CD14-positive monocyte (primary cell): ENCODE data around the gene FAM110A. TPM values are rescaled to one million over a fixed set of nuclear protein-coding genes. Genes with fewer than 3 reads are reported as not detected.

ENCODE experiments used
- DNase-seq, 3 donors: peaks; one replicate each; pipeline ENCODE4 v3.0.0-alpha.2; 2011 to 2022
- H2AFZ ChIP-seq: 2 replicates; pipeline ENCODE4 v1.6.0; 2012; ENCODE audit warnings: mild to moderate bottlenecking, low read depth, low read length, inconsistent platforms; ENCODE audit not compliant: insufficient read depth, poor library complexity, severe bottlenecking
- H3K27ac ChIP-seq, 2 donors: 1 replicate in 1 of 2; 2 replicates in 1 of 2; pipeline ENCODE4 v1.5.1; 2012 to 2013; ENCODE audit warnings: low read length in 2 of 2, control low read depth in 1 of 2, inconsistent platforms in 1 of 2, low read depth in 1 of 2, mild to moderate bottlenecking in 1 of 2
- H3K27me3 ChIP-seq, 2 donors: one replicate each; pipeline versions ENCODE4 v1.6.0 to v1.6.1; 2011 to 2013; ENCODE audit warnings: low read length in 2 of 2; ENCODE audit not compliant: control insufficient read depth in 2 of 2, insufficient read depth in 2 of 2
- H3K36me3 ChIP-seq, 2 donors: replicated peaks in 1 of 2; 1 replicate in 1 of 2; 2 replicates in 1 of 2; pipeline versions ENCODE4 v1.5.1 to v1.6.1; 2012 to 2013; ENCODE audit warnings: low read length in 2 of 2, control low read depth in 1 of 2, inconsistent platforms in 1 of 2, mild to moderate bottlenecking in 1 of 2; ENCODE audit not compliant: insufficient read depth in 2 of 2, control insufficient read depth in 1 of 2
- H3K4me1 ChIP-seq, 2 donors: 1 replicate in 1 of 2; 2 replicates in 1 of 2; pipeline versions ENCODE4 v1.5.1 to v1.6.1; 2012 to 2013; ENCODE audit warnings: low read length in 2 of 2, control low read depth in 1 of 2, inconsistent platforms in 1 of 2, mild to moderate bottlenecking in 1 of 2, moderate library complexity in 1 of 2; ENCODE audit not compliant: insufficient read depth in 2 of 2, control insufficient read depth in 1 of 2
- H3K4me2 ChIP-seq: replicated peaks from 2 replicates; pipeline ENCODE3; 2012; ENCODE audit warnings: low read length, moderate library complexity, mild to moderate bottlenecking; ENCODE audit not compliant: poor library complexity, severe bottlenecking; ENCODE audit errors: extremely low read depth
- H3K4me3 ChIP-seq, 3 experiments: fragments of 200-600 bp in 1 of 3; sonication (generic) in 1 of 3; replicated peaks in 1 of 3; 1 replicate in 2 of 3; 2 replicates in 1 of 3; pipeline ENCODE4 v1.5.1; 2011 to 2013; ENCODE audit warnings: low read length in 3 of 3, mild to moderate bottlenecking in 3 of 3, control low read depth in 2 of 3, low read depth in 2 of 3, inconsistent platforms in 1 of 3, moderate library complexity in 1 of 3
- H3K79me2 ChIP-seq: 2 replicates; pipeline ENCODE4 v1.6.0; 2012; ENCODE audit warnings: mild to moderate bottlenecking, control low read depth, inconsistent platforms, low read length, moderate library complexity; ENCODE audit not compliant: insufficient read depth
- H3K9ac ChIP-seq: 2 replicates; pipeline ENCODE4 v1.6.0; 2017; ENCODE audit warnings: low read length, mild to moderate bottlenecking; ENCODE audit not compliant: insufficient read depth, poor library complexity, severe bottlenecking
- H3K9me3 ChIP-seq, 2 donors: replicated peaks in 1 of 2; 1 replicate in 1 of 2; 2 replicates in 1 of 2; pipeline versions ENCODE4 v1.5.1 to v1.6.1; 2012 to 2013; ENCODE audit warnings: low read length in 2 of 2, control low read depth in 1 of 2; ENCODE audit not compliant: control insufficient read depth in 1 of 2, insufficient read depth in 1 of 2
- H4K20me1 ChIP-seq: 2 replicates; pipeline ENCODE4 v1.6.0; 2012; ENCODE audit warnings: mild to moderate bottlenecking, low read length, control low read depth, moderate library complexity; ENCODE audit not compliant: insufficient read depth
- H3K27ac Mint-ChIP-seq, 7 donors: one replicate each; pipeline ENCODE4 v1.8.0; 2020; ENCODE audit warnings: mild to moderate bottlenecking in 7 of 7, mixed read lengths in 7 of 7, moderate library complexity in 6 of 7, inconsistent platforms in 2 of 7
- H3K27me3 Mint-ChIP-seq, 3 donors: one replicate each; pipeline ENCODE4 v1.8.0; 2021 to 2022; ENCODE audit warnings: low read depth in 3 of 3, mild to moderate bottlenecking in 3 of 3, mixed read lengths in 3 of 3, moderate library complexity in 3 of 3, inconsistent platforms in 1 of 3
- H3K36me3 Mint-ChIP-seq, 2 donors: one replicate each; pipeline ENCODE4 v1.8.0; 2020; ENCODE audit warnings: mixed read lengths in 2 of 2, inconsistent platforms in 1 of 2, mild to moderate bottlenecking in 1 of 2
- H3K4me1 Mint-ChIP-seq: one replicate; pipeline ENCODE4 v1.8.0; 2020; ENCODE audit warnings: mild to moderate bottlenecking, mixed read lengths
- H3K4me3 Mint-ChIP-seq, 2 donors: one replicate each; pipeline ENCODE4 v1.8.0; 2020; ENCODE audit warnings: mild to moderate bottlenecking in 2 of 2, mixed read lengths in 2 of 2, moderate library complexity in 1 of 2
- H3K9me3 Mint-ChIP-seq, 7 donors: one replicate each; pipeline ENCODE4 v1.8.0; 2020 to 2022; ENCODE audit warnings: mixed read lengths in 7 of 7, mild to moderate bottlenecking in 6 of 7, moderate library complexity in 6 of 7, inconsistent platforms in 2 of 7
- WGBS: methylation state at CpG from one replicate; pipeline ENCODE4 v1.1.5; 2013; ENCODE audit warnings: missing lambda C conversion rate; ENCODE audit not compliant: insufficient coverage; 5-methylcytosine and 5-hydroxymethylcytosine counted together
- intact Hi-C, 2 donors: fragments of 100-400 bp; cut with micrococcal nuclease; formaldehyde crosslinking; loops; one replicate each; pipeline versions ENCODE4 v1.15.0 to v1.15.1; 2023
- polyA plus RNA-seq, 3 donors: library from polyadenylated mRNA; depleted of rRNA in 1 of 3; unstranded in 2 of 3; stranded (reverse) in 1 of 3; fragments of 300-500 nt in 2 of 3; fragments of >200 nt in 1 of 3; fragmentation: Illumina TruSeq in 2 of 3; gene quantifications; 1 replicate in 2 of 3; 2 replicates in 1 of 3; pipeline ENCODE4 v1.2.3, GENCODE V29; 2012 to 2021
- TF ChIP-seq, protein P1 (sequence below): fragments of 200-600 bp; IDR thresholded peaks from one replicate; pipeline ENCODE4 v1.8.0; 2022; ENCODE audit warnings: antibody characterized with exemption, mild to moderate bottlenecking

Gene FAM110A
- polyA plus RNA-seq, 3 donors, result 13.8 to 43.2 (median 27.8) TPM

DNA sequence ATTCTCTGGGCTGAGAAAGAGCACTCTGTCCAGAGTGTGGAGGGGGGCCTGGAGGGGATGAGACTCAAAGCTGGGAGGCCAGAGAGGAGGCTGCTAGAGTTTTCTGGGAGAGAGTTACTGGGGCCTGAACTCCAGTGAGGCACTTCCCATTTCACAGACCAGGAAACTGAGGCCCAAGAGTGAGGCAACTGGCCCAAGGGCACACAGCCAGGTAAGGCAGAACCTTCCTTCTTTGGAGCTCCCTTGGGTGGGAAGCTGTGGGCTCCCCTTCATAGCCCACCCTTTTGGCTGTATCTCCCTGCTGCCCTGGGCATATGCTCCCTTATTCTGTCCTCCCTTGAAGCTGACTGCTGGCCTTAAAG is 48.2 kb downstream of the FAM110A start:
- Histone ChIP-seq H3K4me3 (peak overlapping the region in 1 of 3 experiments; percentile 33), H3K4me1 (peaks cover 27 to 35% of the 10 kb centered on the region in 2 donors), H3K27me3 (peaks cover 0 to 32% of the 10 kb centered on the region in 2 donors), H3K36me3 (no peaks in the 10 kb centered on the region), H3K9ac (no peak overlapping the region), H3K79me2 (no peaks in the 10 kb centered on the region), H3K4me2 (peak overlapping the region; percentile 47), H3K9me3 (no peaks in the 10 kb centered on the region), H3K27ac (peak overlapping the region; percentile 72 to 78), H4K20me1 (no peaks in the 10 kb centered on the region), H2AFZ (no peak overlapping the region)
- TF ChIP-seq, protein P1, sequence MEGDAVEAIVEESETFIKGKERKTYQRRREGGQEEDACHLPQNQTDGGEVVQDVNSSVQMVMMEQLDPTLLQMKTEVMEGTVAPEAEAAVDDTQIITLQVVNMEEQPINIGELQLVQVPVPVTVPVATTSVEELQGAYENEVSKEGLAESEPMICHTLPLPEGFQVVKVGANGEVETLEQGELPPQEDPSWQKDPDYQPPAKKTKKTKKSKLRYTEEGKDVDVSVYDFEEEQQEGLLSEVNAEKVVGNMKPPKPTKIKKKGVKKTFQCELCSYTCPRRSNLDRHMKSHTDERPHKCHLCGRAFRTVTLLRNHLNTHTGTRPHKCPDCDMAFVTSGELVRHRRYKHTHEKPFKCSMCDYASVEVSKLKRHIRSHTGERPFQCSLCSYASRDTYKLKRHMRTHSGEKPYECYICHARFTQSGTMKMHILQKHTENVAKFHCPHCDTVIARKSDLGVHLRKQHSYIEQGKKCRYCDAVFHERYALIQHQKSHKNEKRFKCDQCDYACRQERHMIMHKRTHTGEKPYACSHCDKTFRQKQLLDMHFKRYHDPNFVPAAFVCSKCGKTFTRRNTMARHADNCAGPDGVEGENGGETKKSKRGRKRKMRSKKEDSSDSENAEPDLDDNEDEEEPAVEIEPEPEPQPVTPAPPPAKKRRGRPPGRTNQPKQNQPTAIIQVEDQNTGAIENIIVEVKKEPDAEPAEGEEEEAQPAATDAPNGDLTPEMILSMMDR, result no peak
- intact Hi-C loops, result loop anchor here (5.0 to 10.0 kb wide), 4 partner anchors 34 to 73 kb away; no protein-coding TSS in a partner anchor
- peak overlapping the region in 1 of 2 donors; percentile 75 for H3K4me3 Mint-ChIP-seq
- peaks cover 0 to 5% of the 10 kb centered on the region in 2 donors for H3K36me3 Mint-ChIP-seq
- peaks cover 27 to 35% (median 27%) of the 10 kb centered on the region in 3 donors for H3K27me3 Mint-ChIP-seq
- peak overlapping the region; percentile 87 to 96 (median 93) for H3K27ac Mint-ChIP-seq
- H3K4me1 Mint-ChIP-seq, result peaks cover 38% of the 10 kb centered on the region
- DNase-seq, result peak in 2 of 3 donors; percentile 41 to 58
- peaks cover 0 to 5% (median 0%) of the 10 kb centered on the region in 7 donors for H3K9me3 Mint-ChIP-seq

DNA sequence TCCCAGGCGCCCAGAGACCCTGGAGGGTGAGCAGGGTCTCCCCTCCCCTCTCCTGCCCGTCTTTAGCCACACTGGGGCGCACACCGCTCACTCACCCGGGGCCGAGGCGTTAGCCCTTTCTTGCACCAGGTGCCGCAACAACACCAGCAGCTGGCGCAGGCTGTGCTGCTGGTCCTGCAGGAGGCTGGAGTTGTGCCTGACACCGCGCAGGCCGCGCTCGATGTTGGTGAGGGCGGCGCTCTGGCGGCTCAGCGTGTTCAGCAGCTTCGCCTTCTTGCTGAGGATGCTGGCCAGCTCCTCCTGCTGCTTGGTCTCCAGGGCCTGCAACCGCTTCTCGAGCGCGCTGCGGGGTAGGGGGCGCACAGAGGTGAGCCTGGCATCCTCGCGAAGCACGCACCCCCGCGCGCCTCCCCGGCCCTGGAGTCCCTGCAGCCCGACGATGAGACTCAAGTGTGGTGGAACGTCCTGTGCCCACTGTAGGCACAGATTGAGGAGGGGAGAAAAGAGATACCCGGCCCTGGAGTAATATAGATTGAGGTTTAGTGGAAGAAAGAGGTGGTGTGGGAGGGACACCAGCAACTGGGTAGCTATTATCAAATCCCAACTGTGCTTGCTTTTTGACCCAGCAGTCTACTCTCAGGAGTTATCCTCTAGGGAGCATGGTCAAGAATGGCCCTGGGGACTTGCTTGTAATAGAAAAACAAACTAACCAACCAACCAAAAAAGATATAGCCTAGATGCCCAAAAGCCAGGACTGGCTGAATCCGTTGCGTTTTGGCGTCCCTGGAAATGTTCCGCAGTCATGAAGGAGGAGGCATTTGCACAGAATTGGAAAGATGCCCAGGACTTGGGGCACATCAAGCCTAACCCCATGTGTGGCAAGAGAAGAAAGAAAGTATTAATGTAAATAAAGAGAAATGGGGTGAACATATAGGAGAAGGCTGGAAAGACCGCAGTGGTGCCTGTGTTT is 51.8 kb downstream of the FAM110A start:
- Histone ChIP-seq H2AFZ (no peak overlapping the region), H3K79me2 (no peaks in the 10 kb centered on the region), H4K20me1 (no peaks in the 10 kb centered on the region), H3K4me1 (peaks cover 44 to 59% of the 10 kb centered on the region in 2 donors), H3K4me2 (peak overlapping the region; percentile 23), H3K27me3 (peaks cover 0 to 32% of the 10 kb centered on the region in 2 donors), H3K27ac (no peak overlapping the region), H3K9me3 (no peaks in the 10 kb centered on the region), H3K9ac (no peak overlapping the region), H3K36me3 (no peaks in the 10 kb centered on the region), H3K4me3 (no peak overlapping the region)
- peak; percentile 30 to 37 (median 36) for DNase-seq
- intact Hi-C loops, result loop anchor here (5.0 to 10.0 kb wide), 4 partner anchors 38 to 70 kb away; no protein-coding TSS in a partner anchor
- 17% methylated on average over 39 of the region's 41 CpGs for WGBS
- TF ChIP-seq, protein P1, result peak; percentile 25
- peaks cover 64% of the 10 kb centered on the region for H3K4me1 Mint-ChIP-seq
- H3K27ac Mint-ChIP-seq, result no peak overlapping the region
- peaks cover 24 to 32% (median 28%) of the 10 kb centered on the region in 3 donors for H3K27me3 Mint-ChIP-seq
- H3K36me3 Mint-ChIP-seq, result peaks cover 2 to 5% of the 10 kb centered on the region in 2 donors
- H3K4me3 Mint-ChIP-seq, result peak overlapping the region in 1 of 2 donors; percentile 67
- H3K9me3 Mint-ChIP-seq, result peaks cover 0 to 5% (median 0%) of the 10 kb centered on the region in 7 donors
